CD8-positive, alpha-beta memory T cell (primary cell): ENCODE data around the gene PRDM4. TPM values are rescaled to one million over a fixed set of nuclear protein-coding genes. Genes with fewer than 3 reads are reported as not detected.

ENCODE experiments used
- CTCF ChIA-PET: fragments of 350-600 bp; sonication (Branson Sonifier 250); formaldehyde crosslinking; loops from one replicate; lab custom pipeline; 2021; ENCODE audit warnings: antibody characterized with exemption; lab: Charles Lee
- POLR2A ChIA-PET: fragments of 350-600 bp; sonication (Branson Sonifier 250); formaldehyde crosslinking; loops from one replicate; lab custom pipeline; 2021; ENCODE audit warnings: antibody characterized with exemption; lab: Charles Lee
- DNase-seq, 5 donors: peaks; one replicate each; pipeline versions ENCODE4 v3.0.0 to v3.0.0-alpha.2; 2020 to 2022; ENCODE audit warnings: mixed read lengths in 1 of 5
- H3K27ac ChIP-seq: one replicate; pipeline ENCODE4 v1.7.0; 2013; ENCODE audit warnings: low read depth, mild to moderate bottlenecking, low read length, moderate library complexity
- H3K27me3 ChIP-seq: 2 replicates; pipeline ENCODE4 v1.7.0; 2013; ENCODE audit warnings: low read length, mild to moderate bottlenecking; ENCODE audit not compliant: insufficient read depth, poor library complexity, severe bottlenecking
- H3K36me3 ChIP-seq: 2 replicates; pipeline ENCODE4 v1.7.0; 2013; ENCODE audit warnings: mild to moderate bottlenecking, low read length, moderate library complexity; ENCODE audit not compliant: insufficient read depth
- H3K4me1 ChIP-seq: 2 replicates; pipeline ENCODE4 v1.7.0; 2013; ENCODE audit warnings: mild to moderate bottlenecking, low read length, moderate library complexity; ENCODE audit not compliant: insufficient read depth
- H3K4me3 ChIP-seq: 2 replicates; pipeline ENCODE4 v1.7.0; 2013; ENCODE audit warnings: mild to moderate bottlenecking, low read length
- H3K9me3 ChIP-seq: 2 replicates; pipeline ENCODE4 v1.7.0; 2013; ENCODE audit warnings: mild to moderate bottlenecking, low read length
- H3K27ac Mint-ChIP-seq, 8 donors: one replicate each; pipeline ENCODE4 v1.8.0; 2020 to 2021; ENCODE audit warnings: mixed read lengths in 8 of 8, mild to moderate bottlenecking in 6 of 8, inconsistent platforms in 3 of 8, moderate library complexity in 3 of 8
- H3K27me3 Mint-ChIP-seq, 2 donors: one replicate each; pipeline ENCODE4 v1.8.0; 2020 to 2021; ENCODE audit warnings: mixed read lengths in 2 of 2, mild to moderate bottlenecking in 1 of 2, moderate library complexity in 1 of 2
- H3K36me3 Mint-ChIP-seq, 3 donors: one replicate each; pipeline ENCODE4 v1.8.0; 2020 to 2021; ENCODE audit warnings: mixed read lengths in 3 of 3, inconsistent platforms in 1 of 3, mild to moderate bottlenecking in 1 of 3
- H3K4me1 Mint-ChIP-seq, 3 donors: one replicate each; pipeline ENCODE4 v1.8.0; 2020 to 2021; ENCODE audit warnings: mixed read lengths in 3 of 3, inconsistent platforms in 1 of 3, mild to moderate bottlenecking in 1 of 3
- H3K4me3 Mint-ChIP-seq, 7 donors: one replicate each; pipeline ENCODE4 v1.8.0; 2020 to 2021; ENCODE audit warnings: mixed read lengths in 7 of 7, mild to moderate bottlenecking in 6 of 7, moderate library complexity in 4 of 7, inconsistent platforms in 2 of 7
- H3K9me3 Mint-ChIP-seq, 5 donors: one replicate each; pipeline ENCODE4 v1.8.0; 2020 to 2022; ENCODE audit warnings: mixed read lengths in 5 of 5, mild to moderate bottlenecking in 3 of 5, moderate library complexity in 2 of 5, inconsistent platforms in 1 of 5
- polyA plus RNA-seq: library from polyadenylated mRNA; unstranded; fragments of 300-500 nt; fragmentation: Illumina TruSeq; gene quantifications from one replicate; pipeline ENCODE4 v1.2.3, GENCODE V29; 2021
- total RNA-seq, 2 experiments: library from RNA; stranded (reverse); gene quantifications; one replicate each; pipeline ENCODE4 v1.2.3, GENCODE V29; 2021

PRDM4 gene
- total and polyA plus RNA-seq, 3 experiments from 2014 or later: 25.2 to 33.8 (median 30.5) TPM

- H3K4me1 Mint-ChIP-seq: no peaks in the 10 kb centered on the region
- H3K9me3 Mint-ChIP-seq: peaks cover 0 to 3% (median 0%) of the 10 kb centered on the region in 5 donors
- no peaks in the 10 kb centered on the region for H3K9me3 ChIP-seq
- no peak overlapping the region for H3K4me3 ChIP-seq
- no peaks in the 10 kb centered on the region for H3K36me3 ChIP-seq
- POLR2A ChIA-PET: no interaction called here
- H3K27me3 Mint-ChIP-seq: peaks cover 11 to 42% of the 10 kb centered on the region in 2 donors
- no peaks in the 10 kb centered on the region for H3K4me1 ChIP-seq
- no peak overlapping the region for H3K27ac Mint-ChIP-seq
- no peak overlapping the region for H3K4me3 Mint-ChIP-seq
- CTCF ChIA-PET: interaction anchor here (0.6 kb wide), 1 partner anchor 350 kb away, joined by 4 read pairs; no protein-coding TSS in a partner anchor
- no peaks in the 10 kb centered on the region for H3K27me3 ChIP-seq
- H3K27ac ChIP-seq: no peak overlapping the region
- no peak for DNase-seq
- peaks cover 0 to 4% (median 0%) of the 10 kb centered on the region in 3 donors for H3K36me3 Mint-ChIP-seq
Observed at GRCh38 chr12:107791465-107792089, 30.6 kb upstream of the PRDM4 start.

GRCh38 chr12:107788690-107789458, 27.9 kb upstream of the PRDM4 start:
- Mint-ChIP-seq H3K27ac (no peak overlapping the region), H3K4me3 (no peak overlapping the region), H3K9me3 (peaks cover 0 to 3% (median 0%) of the 10 kb centered on the region in 5 donors), H3K27me3 (peaks cover 7 to 30% of the 10 kb centered on the region in 2 donors), H3K36me3 (peaks cover 0 to 4% (median 0%) of the 10 kb centered on the region in 3 donors), H3K4me1 (no peaks in the 10 kb centered on the region)
- no peaks in the 10 kb centered on the region for H3K4me1 ChIP-seq
- ChIA-PET POLR2A (no interaction called here), CTCF (no interaction called here)
- H3K36me3 ChIP-seq: no peaks in the 10 kb centered on the region
- H3K27me3 ChIP-seq: no peaks in the 10 kb centered on the region
- no peak for DNase-seq
- H3K9me3 ChIP-seq: no peaks in the 10 kb centered on the region
- H3K27ac ChIP-seq: no peak overlapping the region
- no peak overlapping the region for H3K4me3 ChIP-seq

- ChIA-PET CTCF (no interaction called here), POLR2A (no interaction called here)
Observed at GRCh38 chr12:107788281-107788680, 27.3 kb upstream of the PRDM4 start.

GRCh38 chr12:107783406-107784376, 22.8 kb upstream of the PRDM4 start:
- ChIA-PET CTCF (no interaction called here), POLR2A (no interaction called here)
- no peaks in the 10 kb centered on the region for H3K4me1 ChIP-seq
- no peak overlapping the region for H3K4me3 ChIP-seq
- no peak overlapping the region for H3K4me3 Mint-ChIP-seq
- no peaks in the 10 kb centered on the region for H3K9me3 ChIP-seq
- peaks cover 0 to 3% (median 0%) of the 10 kb centered on the region in 5 donors for H3K9me3 Mint-ChIP-seq
- no peaks in the 10 kb centered on the region for H3K27me3 ChIP-seq
- H3K27me3 Mint-ChIP-seq: peaks cover 18 to 40% of the 10 kb centered on the region in 2 donors
- no peaks in the 10 kb centered on the region for H3K4me1 Mint-ChIP-seq
- no peaks in the 10 kb centered on the region for H3K36me3 Mint-ChIP-seq
- no peak overlapping the region for H3K27ac ChIP-seq
- H3K27ac Mint-ChIP-seq: no peak overlapping the region
- no peaks in the 10 kb centered on the region for H3K36me3 ChIP-seq
- DNase-seq: no peak

More at GRCh38 chr12:107788281-107788680, 27.3 kb upstream of the PRDM4 start:
- DNase-seq: no peak
- H3K9me3 ChIP-seq: no peaks in the 10 kb centered on the region
- H3K36me3 Mint-ChIP-seq: peaks cover 0 to under 1% (median 0%) of the 10 kb centered on the region in 3 donors
- no peaks in the 10 kb centered on the region for H3K36me3 ChIP-seq
- no peaks in the 10 kb centered on the region for H3K27me3 ChIP-seq
- H3K4me3 ChIP-seq: no peak overlapping the region
- H3K4me3 Mint-ChIP-seq: no peak overlapping the region
- H3K27me3 Mint-ChIP-seq: peaks cover 7 to 28% of the 10 kb centered on the region in 2 donors
- H3K4me1 ChIP-seq: no peaks in the 10 kb centered on the region
- no peak overlapping the region for H3K27ac ChIP-seq
- H3K4me1 Mint-ChIP-seq: no peaks in the 10 kb centered on the region
- peaks cover 0 to 3% (median 0%) of the 10 kb centered on the region in 5 donors for H3K9me3 Mint-ChIP-seq
- no peak overlapping the region for H3K27ac Mint-ChIP-seq

GRCh38 chr12:107782067-107782466, 21.1 kb upstream of the PRDM4 start:
- H3K4me3 Mint-ChIP-seq: no peak overlapping the region
- CTCF ChIA-PET: no interaction called here
- POLR2A ChIA-PET: no interaction called here
- peaks cover 31 to 48% of the 10 kb centered on the region in 2 donors for H3K27me3 Mint-ChIP-seq
- H3K36me3 Mint-ChIP-seq: no peaks in the 10 kb centered on the region
- no peaks in the 10 kb centered on the region for H3K4me1 Mint-ChIP-seq
- DNase-seq: no peak
- H3K27ac ChIP-seq: no peak overlapping the region
- no peaks in the 10 kb centered on the region for H3K9me3 ChIP-seq
- H3K4me3 ChIP-seq: no peak overlapping the region
- H3K9me3 Mint-ChIP-seq: peaks cover 0 to 3% (median 0%) of the 10 kb centered on the region in 5 donors
- H3K27ac Mint-ChIP-seq: no peak overlapping the region
- no peaks in the 10 kb centered on the region for H3K27me3 ChIP-seq
- no peaks in the 10 kb centered on the region for H3K4me1 ChIP-seq
- no peaks in the 10 kb centered on the region for H3K36me3 ChIP-seq

GRCh38 chr12:107780298-107780697, 19.4 kb upstream of the PRDM4 start:
- Mint-ChIP-seq H3K27me3 (peaks cover 45 to 62% of the 10 kb centered on the region in 2 donors), H3K27ac (no peak overlapping the region), H3K4me1 (peaks cover 0 to 7% (median 2%) of the 10 kb centered on the region in 3 donors), H3K4me3 (no peak overlapping the region), H3K36me3 (no peaks in the 10 kb centered on the region), H3K9me3 (peaks cover 0 to 3% (median 0%) of the 10 kb centered on the region in 5 donors)
- DNase-seq: no peak
- Histone ChIP-seq H3K27ac (no peak overlapping the region), H3K4me1 (no peaks in the 10 kb centered on the region), H3K4me3 (no peak overlapping the region), H3K9me3 (no peaks in the 10 kb centered on the region), H3K27me3 (peaks cover 11% of the 10 kb centered on the region), H3K36me3 (no peaks in the 10 kb centered on the region)
- POLR2A ChIA-PET: no interaction called here
- CTCF ChIA-PET: no interaction called here

GRCh38 chr12:107779077-107779831, 18.3 kb upstream of the PRDM4 start:
- Mint-ChIP-seq H3K27me3 (peaks cover 51 to 65% of the 10 kb centered on the region in 2 donors), H3K4me1 (peaks cover 10 to 17% (median 10%) of the 10 kb centered on the region in 3 donors), H3K36me3 (no peaks in the 10 kb centered on the region), H3K4me3 (no peak overlapping the region), H3K27ac (no peak overlapping the region), H3K9me3 (peaks cover 0 to 3% (median 0%) of the 10 kb centered on the region in 5 donors)
- no peaks in the 10 kb centered on the region for H3K9me3 ChIP-seq
- no peak overlapping the region for H3K4me3 ChIP-seq
- CTCF ChIA-PET: no interaction called here
- no peak for DNase-seq
- no peak overlapping the region for H3K27ac ChIP-seq
- POLR2A ChIA-PET: no interaction called here
- H3K27me3 ChIP-seq: peaks cover 20% of the 10 kb centered on the region
- H3K36me3 ChIP-seq: no peaks in the 10 kb centered on the region
- peaks cover 8% of the 10 kb centered on the region for H3K4me1 ChIP-seq
